ENCODE results near the gene ISOC2. TPM values are rescaled to one million over a fixed set of nuclear protein-coding genes. Genes with fewer than 3 reads are reported as not detected.

ISOC2 gene
- polyA plus RNA-seq, 4 donors: 28.8 to 164 (median 78.4) TPM

- Histone ChIP-seq H3K9me3 (ENCODE audit: control insufficient read depth in 2 of 2, insufficient read depth in 1 of 2, low read depth in 1 of 2, low read length in 1 of 2) (no peaks in the 10 kb centered on the region), H3K4me3 (ENCODE audit: low read depth in 1 of 3, low read length in 3 of 3) (no peak overlapping the region), H3K4me1 (ENCODE audit: control insufficient read depth in 3 of 3, insufficient read depth in 2 of 3, low read depth in 1 of 3, low read length in 2 of 3) (peaks cover 0 to 24% (median 2%) of the 10 kb centered on the region in 3 donors), H3K27me3 (ENCODE audit: control insufficient read depth in 3 of 3, insufficient read depth in 3 of 3, low read length in 3 of 3) (peaks cover 0 to 6% (median 0%) of the 10 kb centered on the region in 3 donors), H3K27ac (ENCODE audit: low read depth in 1 of 3, low read length in 2 of 3) (no peak overlapping the region), H3K36me3 (ENCODE audit: control insufficient read depth in 3 of 3, insufficient read depth in 2 of 3, low read depth in 1 of 3, low read length in 3 of 3) (peaks cover 4 to 32% (median 10%) of the 10 kb centered on the region in 3 donors)
- WGBS, 3 donors: 94 to 98% (median 97%) methylated on average over 50 to 83 of the region's 83 CpGs
- FAIRE-seq: no peak
- no peak for DNase-seq
Observed at GRCh38 chr19:55482156-55482961, 20.9 kb upstream of the ISOC2 start.

- H3K36me3 ChIP-seq (ENCODE audit: control insufficient read depth in 3 of 3, insufficient read depth in 2 of 3, low read depth in 1 of 3, low read length in 3 of 3): peaks cover 4 to 32% (median 10%) of the 10 kb centered on the region in 3 donors
- peaks cover 0 to 18% (median 2%) of the 10 kb centered on the region in 3 donors for H3K4me1 ChIP-seq (ENCODE audit: control insufficient read depth in 3 of 3, insufficient read depth in 2 of 3, low read depth in 1 of 3, low read length in 2 of 3)
- DNase-seq (no peak), FAIRE-seq (no peak)
- peaks cover 0 to 6% (median 0%) of the 10 kb centered on the region in 3 donors for H3K27me3 ChIP-seq (ENCODE audit: control insufficient read depth in 3 of 3, insufficient read depth in 3 of 3, low read length in 3 of 3)
- no peak overlapping the region for H3K4me3 ChIP-seq (ENCODE audit: low read depth in 1 of 3, low read length in 3 of 3)
- H3K9me3 ChIP-seq (ENCODE audit: control insufficient read depth in 2 of 2, insufficient read depth in 1 of 2, low read depth in 1 of 2, low read length in 1 of 2): no peaks in the 10 kb centered on the region
- no peak overlapping the region for H3K27ac ChIP-seq (ENCODE audit: low read depth in 1 of 3, low read length in 2 of 3)
- 83 to 95% (median 94%) methylated on average over 39 to 40 of the region's 40 CpGs for WGBS, 3 donors
Observed at GRCh38 chr19:55481794-55482155, 20.3 kb upstream of the ISOC2 start.

- Histone ChIP-seq H3K9me3 (ENCODE audit: control insufficient read depth in 2 of 2, insufficient read depth in 1 of 2, low read depth in 1 of 2, low read length in 1 of 2) (no peaks in the 10 kb centered on the region), H3K4me1 (ENCODE audit: control insufficient read depth in 3 of 3, insufficient read depth in 2 of 3, low read depth in 1 of 3, low read length in 2 of 3) (peaks cover 0 to 18% (median 2%) of the 10 kb centered on the region in 3 donors), H3K27ac (ENCODE audit: low read depth in 1 of 3, low read length in 2 of 3) (no peak overlapping the region), H3K4me3 (ENCODE audit: low read depth in 1 of 3, low read length in 3 of 3) (no peak overlapping the region), H3K36me3 (ENCODE audit: control insufficient read depth in 3 of 3, insufficient read depth in 2 of 3, low read depth in 1 of 3, low read length in 3 of 3) (peaks cover 4 to 32% (median 10%) of the 10 kb centered on the region in 3 donors), H3K27me3 (ENCODE audit: control insufficient read depth in 3 of 3, insufficient read depth in 3 of 3, low read length in 3 of 3) (peaks cover 0 to 6% (median 0%) of the 10 kb centered on the region in 3 donors)
- no peak for FAIRE-seq
- DNase-seq: no peak
- 96 to 97% (median 97%) methylated on average over 43 to 52 of the region's 52 CpGs for WGBS, 3 donors
Observed at GRCh38 chr19:55481148-55481793, 19.8 kb upstream of the ISOC2 start.

- peaks cover 0 to 15% (median 4%) of the 10 kb centered on the region in 3 donors for H3K4me1 ChIP-seq (ENCODE audit: control insufficient read depth in 3 of 3, insufficient read depth in 2 of 3, low read depth in 1 of 3, low read length in 2 of 3)
- H3K27ac ChIP-seq (ENCODE audit: low read depth in 1 of 3, low read length in 2 of 3): no peak overlapping the region
- no peak overlapping the region for H3K4me3 ChIP-seq (ENCODE audit: low read depth in 1 of 3, low read length in 3 of 3)
- WGBS, 3 donors: 70 to 80% (median 77%) methylated on average over 14 to 15 of the region's 15 CpGs
- no peaks in the 10 kb centered on the region for H3K9me3 ChIP-seq (ENCODE audit: control insufficient read depth in 2 of 2, insufficient read depth in 1 of 2, low read depth in 1 of 2, low read length in 1 of 2)
- H3K36me3 ChIP-seq (ENCODE audit: control insufficient read depth in 3 of 3, insufficient read depth in 2 of 3, low read depth in 1 of 3, low read length in 3 of 3): peaks cover 4 to 32% (median 10%) of the 10 kb centered on the region in 3 donors
- DNase-seq (no peak), FAIRE-seq (no peak)
- peaks cover 0 to 3% (median 0%) of the 10 kb centered on the region in 3 donors for H3K27me3 ChIP-seq (ENCODE audit: control insufficient read depth in 3 of 3, insufficient read depth in 3 of 3, low read length in 3 of 3)
Observed at GRCh38 chr19:55479451-55480230, 18.2 kb upstream of the ISOC2 start.

GRCh38 chr19:55479045-55479444, 17.6 kb upstream of the ISOC2 start:
- FAIRE-seq: no peak

GRCh38 chr19:55478364-55478763, 16.9 kb upstream of the ISOC2 start:
- WGBS, 3 donors: 88 to 91% (median 89%) methylated on average over 12 of the region's 12 CpGs
- H3K4me1 ChIP-seq (ENCODE audit: control insufficient read depth in 3 of 3, insufficient read depth in 2 of 3, low read depth in 1 of 3, low read length in 2 of 3): peaks cover 0 to 11% (median 4%) of the 10 kb centered on the region in 3 donors
- no peak for FAIRE-seq
- no peak overlapping the region for H3K27ac ChIP-seq (ENCODE audit: low read depth in 1 of 3, low read length in 2 of 3)
- DNase-seq: no peak
- peaks cover 4 to 22% (median 10%) of the 10 kb centered on the region in 3 donors for H3K36me3 ChIP-seq (ENCODE audit: control insufficient read depth in 3 of 3, insufficient read depth in 2 of 3, low read depth in 1 of 3, low read length in 3 of 3)
- no peaks in the 10 kb centered on the region for H3K27me3 ChIP-seq (ENCODE audit: control insufficient read depth in 3 of 3, insufficient read depth in 3 of 3, low read length in 3 of 3)
- no peak overlapping the region for H3K4me3 ChIP-seq (ENCODE audit: low read depth in 1 of 3, low read length in 3 of 3)
- H3K9me3 ChIP-seq (ENCODE audit: control insufficient read depth in 2 of 2, insufficient read depth in 1 of 2, low read depth in 1 of 2, low read length in 1 of 2): no peaks in the 10 kb centered on the region

More at GRCh38 chr19:55479045-55479444, 17.6 kb upstream of the ISOC2 start:
- no peaks in the 10 kb centered on the region for H3K27me3 ChIP-seq (ENCODE audit: control insufficient read depth in 3 of 3, insufficient read depth in 3 of 3, low read length in 3 of 3)
- H3K4me3 ChIP-seq (ENCODE audit: low read depth in 1 of 3, low read length in 3 of 3): no peak overlapping the region
- no peak for DNase-seq
- no peak overlapping the region for H3K27ac ChIP-seq (ENCODE audit: low read depth in 1 of 3, low read length in 2 of 3)
- peaks cover 4 to 28% (median 10%) of the 10 kb centered on the region in 3 donors for H3K36me3 ChIP-seq (ENCODE audit: control insufficient read depth in 3 of 3, insufficient read depth in 2 of 3, low read depth in 1 of 3, low read length in 3 of 3)
- peaks cover 0 to 11% (median 4%) of the 10 kb centered on the region in 3 donors for H3K4me1 ChIP-seq (ENCODE audit: control insufficient read depth in 3 of 3, insufficient read depth in 2 of 3, low read depth in 1 of 3, low read length in 2 of 3)
- 90 to 91% (median 91%) methylated on average over 17 of the region's 17 CpGs for WGBS, 3 donors
- no peaks in the 10 kb centered on the region for H3K9me3 ChIP-seq (ENCODE audit: control insufficient read depth in 2 of 2, insufficient read depth in 1 of 2, low read depth in 1 of 2, low read length in 1 of 2)

GRCh38 chr19:55477905-55478304, 16.5 kb upstream of the ISOC2 start:
- H3K4me1 ChIP-seq (ENCODE audit: control insufficient read depth in 3 of 3, insufficient read depth in 2 of 3, low read depth in 1 of 3, low read length in 2 of 3): peaks cover 0 to 11% (median 4%) of the 10 kb centered on the region in 3 donors
- H3K4me3 ChIP-seq (ENCODE audit: low read depth in 1 of 3, low read length in 3 of 3): no peak overlapping the region
- WGBS, 3 donors: 90 to 91% (median 91%) methylated on average over 13 of the region's 13 CpGs
- H3K27ac ChIP-seq (ENCODE audit: low read depth in 1 of 3, low read length in 2 of 3): no peak overlapping the region
- DNase-seq (no peak), FAIRE-seq (no peak)
- no peaks in the 10 kb centered on the region for H3K9me3 ChIP-seq (ENCODE audit: control insufficient read depth in 2 of 2, insufficient read depth in 1 of 2, low read depth in 1 of 2, low read length in 1 of 2)
- peaks cover 4 to 18% (median 8%) of the 10 kb centered on the region in 3 donors for H3K36me3 ChIP-seq (ENCODE audit: control insufficient read depth in 3 of 3, insufficient read depth in 2 of 3, low read depth in 1 of 3, low read length in 3 of 3)
- H3K27me3 ChIP-seq (ENCODE audit: control insufficient read depth in 3 of 3, insufficient read depth in 3 of 3, low read length in 3 of 3): no peaks in the 10 kb centered on the region

Data from small intestine (tissue), 7 donors.